GM18519 (cell line): ENCODE results near the gene TMEM140.
"Not testable (repeated sequence)": the region's sequence is repeated elsewhere in the genome, so short reads cannot be mapped to it uniquely, and the experiment has no call there.

ENCODE experiments used
- ATAC-seq: cut with Tn5 transposase; IDR thresholded peaks from one replicate; pipeline ENCODE4 v1.9.1; 2021; ENCODE audit warnings: mild to moderate bottlenecking, moderate library complexity; ENCODE audit not compliant: unreplicated experiment, low FRiP score

Gene TMEM140

GRCh38 chr7:135211946-135212685, 64.2 kb downstream of the TMEM140 start:
- ATAC-seq, result not testable (repeated sequence)

GRCh38 chr7:135213831-135214230, 66.0 kb downstream of the TMEM140 start:
- ATAC-seq, result no peak

GRCh38 chr7:135215180-135215579, 67.3 kb downstream of the TMEM140 start:
- no peak for ATAC-seq

GRCh38 chr7:135215698-135216097, 67.8 kb downstream of the TMEM140 start:
- ATAC-seq, result no peak
